SK-N-SH (cell line): ENCODE results near the gene CELF2. TPM values are rescaled to one million over a fixed set of nuclear protein-coding genes. Genes with fewer than 3 reads are reported as not detected.

Experiments
- CTCF ChIA-PET: fragments of 300-600, 350-600 bp; formaldehyde crosslinking; extraction: SDS; loops from one replicate; lab custom pipeline; 2021; lab: Yijun Ruan, JAX
- POLR2A ChIA-PET: fragments of 350-600 bp; sonication (Branson Sonifier 250); formaldehyde crosslinking; extraction: SDS; loops from one replicate; lab custom pipeline; 2020; ENCODE audit warnings: antibody characterized with exemption, inconsistent platforms; lab: Yijun Ruan, JAX
- DNase-seq: peaks from one replicate; pipeline ENCODE4 v3.0.0; 2012
- H2AFZ ChIP-seq: fragments of 200-600 bp; sonication (generic); 2 replicates; pipeline ENCODE4 v1.8.1; 2016; ENCODE audit warnings: antibody characterized with exemption, mild to moderate bottlenecking, low read depth
- H3F3A ChIP-seq: fragments of 200-600 bp; sonication (generic); replicated peaks from 2 replicates; pipeline ENCODE3; 2016; ENCODE audit warnings: antibody characterized with exemption, mild to moderate bottlenecking; ENCODE audit not compliant: insufficient read depth
- H3K27ac ChIP-seq, 2 experiments: fragments of 200-500 bp in 1 of 2; fragments of 200-600 bp in 1 of 2; sonication (Bioruptor generic) in 1 of 2; sonication (generic), shearing (Covaris generic) in 1 of 2; 2 replicates each; pipeline versions ENCODE4 v1.5.1 to v1.6.1; 2014 to 2016; ENCODE audit warnings: low read depth in 2 of 2, inconsistent platforms in 1 of 2, low read length in 1 of 2, mild to moderate bottlenecking in 1 of 2, mixed read lengths in 1 of 2
- H3K27me3 ChIP-seq: fragments of 200-600 bp; sonication (generic), shearing (Covaris generic); 2 replicates; pipeline ENCODE4 v1.6.1; 2016; ENCODE audit warnings: mixed run types; ENCODE audit not compliant: insufficient read depth
- H3K36me3 ChIP-seq, 2 experiments: fragments of 200-500 bp in 1 of 2; fragments of 200-600 bp in 1 of 2; sonication (Bioruptor generic) in 1 of 2; sonication (generic) in 1 of 2; replicated peaks in 1 of 2; 2 replicates each; pipeline versions ENCODE3 to v1.5.1; 2014 to 2016; ENCODE audit warnings: low read length in 1 of 2, mild to moderate bottlenecking in 1 of 2; ENCODE audit not compliant: insufficient read depth in 2 of 2, control insufficient read depth in 1 of 2
- H3K4me1 ChIP-seq, 2 experiments: fragments of 200-500 bp in 1 of 2; fragments of 200-600 bp in 1 of 2; sonication (Bioruptor generic) in 1 of 2; sonication (generic), shearing (Covaris generic) in 1 of 2; 2 replicates each; pipeline versions ENCODE4 v1.5.1 to v1.6.1; 2014 to 2016; ENCODE audit warnings: low read depth in 1 of 2, low read length in 1 of 2, mixed run types in 1 of 2; ENCODE audit not compliant: insufficient read depth in 2 of 2, control insufficient read depth in 1 of 2
- H3K4me2 ChIP-seq: fragments of 200-600 bp; sonication (generic), shearing (Covaris generic); 2 replicates; pipeline ENCODE4 v1.6.1; 2017; ENCODE audit warnings: mixed run types
- H3K4me3 ChIP-seq, 2 experiments: fragments of 200-500 bp in 1 of 2; fragments of 200-600 bp in 1 of 2; sonication (Bioruptor generic) in 1 of 2; sonication (generic), shearing (Covaris generic) in 1 of 2; 2 replicates each; pipeline versions ENCODE4 v1.5.1 to v1.8.1; 2014 to 2016; ENCODE audit warnings: low read depth in 2 of 2, inconsistent platforms in 1 of 2, low read length in 1 of 2, mild to moderate bottlenecking in 1 of 2, mixed read lengths in 1 of 2, moderate library complexity in 1 of 2
- H3K79me2 ChIP-seq: fragments of 200-600 bp; sonication (generic); 2 replicates; pipeline ENCODE4 v1.8.1; 2017; ENCODE audit warnings: mild to moderate bottlenecking; ENCODE audit not compliant: insufficient read depth
- H3K9ac ChIP-seq: fragments of 200-600 bp; sonication (generic); 2 replicates; pipeline ENCODE4 v1.6.1; 2017; ENCODE audit warnings: mixed run types
- H3K9me2 ChIP-seq: fragments of 200-600 bp; sonication (generic); 2 replicates; pipeline ENCODE4 v1.6.1; 2017; ENCODE audit warnings: mixed run types
- H3K9me3 ChIP-seq: fragments of 200-600 bp; sonication (generic); 2 replicates; pipeline ENCODE4 v1.6.1; 2017; ENCODE audit warnings: mixed run types, mild to moderate bottlenecking, moderate library complexity
- H4K20me1 ChIP-seq: fragments of 200-600 bp; sonication (generic); 2 replicates; pipeline ENCODE4 v1.6.1; 2017; ENCODE audit warnings: mild to moderate bottlenecking, mixed run types; ENCODE audit not compliant: insufficient read depth
- CHD2 ChIP-seq: fragments of 150-350 bp; IDR thresholded peaks from 2 replicates; pipeline ENCODE4 v1.6.1; 2018; ENCODE audit warnings: low read length; ENCODE audit not compliant: partially characterized antibody
- EP300 ChIP-seq, 2 experiments: IDR thresholded peaks; 2 replicates each; pipeline versions ENCODE4 v1.4.0 to v1.6.1; 2012; ENCODE audit warnings: borderline replicate concordance in 1 of 2, low read depth in 1 of 2, low read length in 1 of 2
- EZH2phosphoT487 ChIP-seq: fragments of 200-600 bp; sonication (generic); IDR thresholded peaks from 2 replicates; pipeline ENCODE4 v1.6.1; 2017; ENCODE audit warnings: low read depth, mixed run types, mild to moderate bottlenecking, antibody characterized with exemption, moderate library complexity, borderline replicate concordance
- SIN3A ChIP-seq: IDR thresholded peaks from 2 replicates; pipeline ENCODE4 v1.6.1; 2012; ENCODE audit warnings: low read depth, mild to moderate bottlenecking, low read length, moderate library complexity, borderline replicate concordance
- SMC3 ChIP-seq: IDR thresholded peaks from 2 replicates; pipeline ENCODE4 v1.6.1; 2012; ENCODE audit warnings: low read depth, low read length, improper control_type of control experiment
- TCF12 ChIP-seq: IDR thresholded peaks from 2 replicates; pipeline ENCODE4 v1.4.0; 2012
- USF1 ChIP-seq: IDR thresholded peaks from 2 replicates; pipeline ENCODE4 v1.4.0; 2012; ENCODE audit warnings: low read depth, borderline replicate concordance
- ZBTB33 ChIP-seq: IDR thresholded peaks from 2 replicates; pipeline ENCODE4 v1.4.0; 2012; ENCODE audit warnings: low read depth, borderline replicate concordance
- WGBS: methylation state at CpG from one replicate; pipeline ENCODE4 v1.1.6; 2017; ENCODE audit warnings: low lambda C conversion rate; 5-methylcytosine and 5-hydroxymethylcytosine counted together
- polyA plus RNA-seq, 3 experiments: library from polyadenylated mRNA; depleted of rRNA; stranded (reverse); fragments of >200 nt; gene quantifications; 2 replicates each; pipeline ENCODE4 v1.2.3, GENCODE V29; 2012
- TF ChIP-seq, protein P1 (sequence below): fragments of 150-350 bp; IDR thresholded peaks from 2 replicates; pipeline ENCODE4 v1.6.1; 2017; ENCODE audit warnings: antibody characterized with exemption, low read length, low read depth, borderline replicate concordance

Gene CELF2
- polyA plus RNA-seq, 1 of the 3 experiments (the other 2 are of a cell fraction): 0.03 TPM

- H3K27me3 ChIP-seq: no peaks in the 10 kb centered on the region
- no peak overlapping the region for H3K4me2 ChIP-seq
- H3F3A ChIP-seq: no peaks in the 10 kb centered on the region
- no peak for DNase-seq
- no peak overlapping the region for H2AFZ ChIP-seq
- no peak overlapping the region for H3K4me3 ChIP-seq
- no peaks in the 10 kb centered on the region for H3K9me2 ChIP-seq
- 52% methylated on average over 10 of the region's 10 CpGs for WGBS
- H3K9ac ChIP-seq: no peak overlapping the region
- H3K27ac ChIP-seq: no peak overlapping the region
- H3K36me3 ChIP-seq: no peaks in the 10 kb centered on the region
- no peak for TF ChIP-seq USF1
- TF ChIP-seq EZH2phosphoT487: no peak
- TF ChIP-seq TCF12: no peak
- TF ChIP-seq CHD2: no peak
- TF ChIP-seq, protein P1, sequence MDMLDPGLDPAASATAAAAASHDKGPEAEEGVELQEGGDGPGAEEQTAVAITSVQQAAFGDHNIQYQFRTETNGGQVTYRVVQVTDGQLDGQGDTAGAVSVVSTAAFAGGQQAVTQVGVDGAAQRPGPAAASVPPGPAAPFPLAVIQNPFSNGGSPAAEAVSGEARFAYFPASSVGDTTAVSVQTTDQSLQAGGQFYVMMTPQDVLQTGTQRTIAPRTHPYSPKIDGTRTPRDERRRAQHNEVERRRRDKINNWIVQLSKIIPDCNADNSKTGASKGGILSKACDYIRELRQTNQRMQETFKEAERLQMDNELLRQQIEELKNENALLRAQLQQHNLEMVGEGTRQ: no peak
- TF ChIP-seq EP300 (IDR thresholded peaks at IDR 0.05; ENCODE audit: borderline replicate concordance in 1 of 2, low read depth in 1 of 2, low read length in 1 of 2): no peak
- no peak for TF ChIP-seq ZBTB33
- TF ChIP-seq SIN3A: no peak
- H4K20me1 ChIP-seq: no peaks in the 10 kb centered on the region
- ChIA-PET POLR2A (no interaction called here), CTCF (no interaction called here)
- H3K9me3 ChIP-seq: no peaks in the 10 kb centered on the region
- H3K4me1 ChIP-seq: no peaks in the 10 kb centered on the region; a peak in 1 of 4 replicates
- no peaks in the 10 kb centered on the region for H3K79me2 ChIP-seq
Observed at GRCh38 chr10:11382187-11382586, 364.5 kb downstream of the CELF2 start.

GRCh38 chr10:11386044-11386443 is 368.4 kb downstream of the CELF2 start:
- no peaks in the 10 kb centered on the region for H3K79me2 ChIP-seq
- H4K20me1 ChIP-seq: no peaks in the 10 kb centered on the region
- CTCF ChIA-PET: interaction anchor here (0.6 to 0.7 kb wide), 2 partner anchors 38 to 397 kb away, joined by 3 read pairs; no protein-coding TSS in a partner anchor
- H3K9me2 ChIP-seq: no peaks in the 10 kb centered on the region
- no peaks in the 10 kb centered on the region for H3K36me3 ChIP-seq
- POLR2A ChIA-PET: no interaction called here
- H3F3A ChIP-seq: no peaks in the 10 kb centered on the region
- TF ChIP-seq SMC3: no peak
- TF ChIP-seq, all 33 proteins: peak for 0
- WGBS: 43% methylated on average over 8 of the region's 8 CpGs
- no peak for DNase-seq
- no peak overlapping the region for H2AFZ ChIP-seq
- no peaks in the 10 kb centered on the region for H3K4me1 ChIP-seq
- H3K4me2 ChIP-seq: no peak overlapping the region
- no peak overlapping the region for H3K9ac ChIP-seq
- no peaks in the 10 kb centered on the region for H3K27me3 ChIP-seq
- no peak overlapping the region for H3K4me3 ChIP-seq
- no peak overlapping the region for H3K27ac ChIP-seq
- no peaks in the 10 kb centered on the region for H3K9me3 ChIP-seq
